ENCODE results near the gene ZCCHC24.

DNA sequence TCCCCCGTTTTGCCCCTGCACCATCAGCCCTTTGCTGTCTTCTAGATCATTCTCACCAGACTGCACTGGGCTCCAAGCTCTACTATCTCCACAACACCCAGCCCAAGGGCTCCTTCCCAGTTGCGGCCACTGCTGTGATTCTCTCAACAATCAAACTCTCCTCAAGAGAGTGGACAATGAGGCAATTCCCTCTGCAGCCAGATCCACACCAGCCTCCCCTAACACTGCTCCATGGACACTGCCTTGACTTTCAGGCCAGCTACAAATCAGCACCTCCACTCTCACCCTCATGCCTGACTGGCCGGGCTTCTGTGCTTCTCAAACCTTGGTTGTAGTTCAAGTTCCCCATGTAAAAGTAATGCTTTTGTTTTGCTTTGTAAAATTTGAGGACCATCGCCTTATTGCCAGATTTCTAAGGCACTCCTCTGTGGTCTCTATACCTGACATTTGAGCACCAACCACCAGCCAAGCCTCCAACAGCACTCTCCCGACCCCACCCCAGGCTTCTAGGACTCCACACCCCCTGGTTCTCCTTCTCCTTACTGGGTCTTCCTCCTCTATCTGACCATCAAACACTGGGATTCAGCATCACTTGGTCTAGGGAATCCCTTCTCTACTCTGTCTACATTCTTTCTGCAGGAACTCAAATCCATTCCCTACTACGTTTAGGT lies 52.8 kb downstream of the ZCCHC24 start:
- TF ChIP-seq, protein P1, sequence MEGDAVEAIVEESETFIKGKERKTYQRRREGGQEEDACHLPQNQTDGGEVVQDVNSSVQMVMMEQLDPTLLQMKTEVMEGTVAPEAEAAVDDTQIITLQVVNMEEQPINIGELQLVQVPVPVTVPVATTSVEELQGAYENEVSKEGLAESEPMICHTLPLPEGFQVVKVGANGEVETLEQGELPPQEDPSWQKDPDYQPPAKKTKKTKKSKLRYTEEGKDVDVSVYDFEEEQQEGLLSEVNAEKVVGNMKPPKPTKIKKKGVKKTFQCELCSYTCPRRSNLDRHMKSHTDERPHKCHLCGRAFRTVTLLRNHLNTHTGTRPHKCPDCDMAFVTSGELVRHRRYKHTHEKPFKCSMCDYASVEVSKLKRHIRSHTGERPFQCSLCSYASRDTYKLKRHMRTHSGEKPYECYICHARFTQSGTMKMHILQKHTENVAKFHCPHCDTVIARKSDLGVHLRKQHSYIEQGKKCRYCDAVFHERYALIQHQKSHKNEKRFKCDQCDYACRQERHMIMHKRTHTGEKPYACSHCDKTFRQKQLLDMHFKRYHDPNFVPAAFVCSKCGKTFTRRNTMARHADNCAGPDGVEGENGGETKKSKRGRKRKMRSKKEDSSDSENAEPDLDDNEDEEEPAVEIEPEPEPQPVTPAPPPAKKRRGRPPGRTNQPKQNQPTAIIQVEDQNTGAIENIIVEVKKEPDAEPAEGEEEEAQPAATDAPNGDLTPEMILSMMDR (IDR thresholded peaks at IDR 0.05; ENCODE audit: low read depth, low read length, missing input control), result no peak
- no peak for TF ChIP-seq TAF1 (conservative IDR thresholded peaks at IDR 0.05)
- TF ChIP-seq, protein P2, sequence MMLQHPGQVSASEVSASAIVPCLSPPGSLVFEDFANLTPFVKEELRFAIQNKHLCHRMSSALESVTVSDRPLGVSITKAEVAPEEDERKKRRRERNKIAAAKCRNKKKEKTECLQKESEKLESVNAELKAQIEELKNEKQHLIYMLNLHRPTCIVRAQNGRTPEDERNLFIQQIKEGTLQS (IDR thresholded peaks at IDR 0.05), result no peak
- TF ChIP-seq, protein P3, sequence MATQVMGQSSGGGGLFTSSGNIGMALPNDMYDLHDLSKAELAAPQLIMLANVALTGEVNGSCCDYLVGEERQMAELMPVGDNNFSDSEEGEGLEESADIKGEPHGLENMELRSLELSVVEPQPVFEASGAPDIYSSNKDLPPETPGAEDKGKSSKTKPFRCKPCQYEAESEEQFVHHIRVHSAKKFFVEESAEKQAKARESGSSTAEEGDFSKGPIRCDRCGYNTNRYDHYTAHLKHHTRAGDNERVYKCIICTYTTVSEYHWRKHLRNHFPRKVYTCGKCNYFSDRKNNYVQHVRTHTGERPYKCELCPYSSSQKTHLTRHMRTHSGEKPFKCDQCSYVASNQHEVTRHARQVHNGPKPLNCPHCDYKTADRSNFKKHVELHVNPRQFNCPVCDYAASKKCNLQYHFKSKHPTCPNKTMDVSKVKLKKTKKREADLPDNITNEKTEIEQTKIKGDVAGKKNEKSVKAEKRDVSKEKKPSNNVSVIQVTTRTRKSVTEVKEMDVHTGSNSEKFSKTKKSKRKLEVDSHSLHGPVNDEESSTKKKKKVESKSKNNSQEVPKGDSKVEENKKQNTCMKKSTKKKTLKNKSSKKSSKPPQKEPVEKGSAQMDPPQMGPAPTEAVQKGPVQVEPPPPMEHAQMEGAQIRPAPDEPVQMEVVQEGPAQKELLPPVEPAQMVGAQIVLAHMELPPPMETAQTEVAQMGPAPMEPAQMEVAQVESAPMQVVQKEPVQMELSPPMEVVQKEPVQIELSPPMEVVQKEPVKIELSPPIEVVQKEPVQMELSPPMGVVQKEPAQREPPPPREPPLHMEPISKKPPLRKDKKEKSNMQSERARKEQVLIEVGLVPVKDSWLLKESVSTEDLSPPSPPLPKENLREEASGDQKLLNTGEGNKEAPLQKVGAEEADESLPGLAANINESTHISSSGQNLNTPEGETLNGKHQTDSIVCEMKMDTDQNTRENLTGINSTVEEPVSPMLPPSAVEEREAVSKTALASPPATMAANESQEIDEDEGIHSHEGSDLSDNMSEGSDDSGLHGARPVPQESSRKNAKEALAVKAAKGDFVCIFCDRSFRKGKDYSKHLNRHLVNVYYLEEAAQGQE (IDR thresholded peaks at IDR 0.05), result no peak
- TF ChIP-seq, protein P4, sequence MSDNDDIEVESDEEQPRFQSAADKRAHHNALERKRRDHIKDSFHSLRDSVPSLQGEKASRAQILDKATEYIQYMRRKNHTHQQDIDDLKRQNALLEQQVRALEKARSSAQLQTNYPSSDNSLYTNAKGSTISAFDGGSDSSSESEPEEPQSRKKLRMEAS (IDR thresholded peaks at IDR 0.05), result no peak
- TF ChIP-seq GABPA (IDR thresholded peaks at IDR 0.05 in 1 of 2, conservative IDR thresholded peaks at IDR 0.05 in 1 of 2), result no peak
- TF ChIP-seq EGR1 (IDR thresholded peaks at IDR 0.05; ENCODE audit: low read depth in 2 of 2), result no peak
- TF ChIP-seq YY1 (IDR thresholded peaks at IDR 0.05), result no peak
- TF ChIP-seq SP1 (IDR thresholded peaks at IDR 0.05), result no peak
- no peak for TF ChIP-seq HNF4G (IDR thresholded peaks at IDR 0.05)
- TF ChIP-seq RAD21 (IDR thresholded peaks at IDR 0.05), result no peak

Measured in liver (tissue), 3 donors.